ENCODE results near the gene CEMP1. TPM values are rescaled to one million over a fixed set of nuclear protein-coding genes. Genes with fewer than 3 reads are reported as not detected.

The CEMP1 gene
- total RNA-seq, 1 donor, result 0.10 TPM

DNA sequence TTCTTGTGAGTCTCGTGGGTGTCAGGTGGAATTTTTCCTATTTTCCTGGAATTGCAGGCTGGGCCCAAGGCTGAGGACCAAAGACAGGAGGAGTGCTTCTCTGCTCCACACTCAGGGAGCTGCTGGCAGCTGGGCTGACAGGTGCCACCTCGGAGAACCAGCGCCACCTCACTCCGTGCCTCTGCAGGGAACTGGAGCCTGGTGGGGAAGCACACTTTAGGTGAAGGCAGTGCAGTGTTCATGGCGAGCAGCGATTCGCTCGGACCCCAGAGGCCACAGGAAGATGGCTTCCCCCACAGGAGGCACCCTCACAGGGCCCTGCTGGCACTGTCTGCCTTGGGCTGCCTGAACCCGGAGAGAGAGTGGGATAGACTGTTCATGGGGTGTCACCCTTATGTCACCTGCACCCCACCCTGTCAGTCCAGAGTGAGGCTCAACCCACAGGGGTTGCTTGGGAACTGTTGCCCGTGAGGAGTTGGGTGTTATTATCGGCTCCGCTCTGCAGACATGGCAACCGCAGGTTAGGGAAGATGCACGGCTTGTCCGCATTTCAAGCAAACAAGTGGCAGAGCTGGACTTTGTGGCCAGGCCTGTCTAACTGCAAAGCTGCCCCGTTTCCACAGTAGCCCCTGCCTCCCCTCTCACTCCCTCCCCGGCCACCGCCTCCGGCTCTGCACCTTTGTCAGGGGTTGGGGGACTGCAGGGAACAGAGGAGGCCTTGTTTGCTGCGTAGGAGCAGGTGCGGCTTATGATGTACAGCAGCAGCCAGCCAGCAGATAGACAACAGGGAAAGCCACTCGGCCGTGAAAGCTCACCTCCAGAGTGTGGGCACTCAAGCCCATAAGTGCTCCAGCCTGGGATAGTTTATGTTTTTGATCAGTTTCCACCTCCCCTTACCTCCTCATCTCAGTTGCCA, 40.8 kb downstream of the CEMP1 start:
- Histone ChIP-seq H3K27me3 (ENCODE audit: insufficient read depth, low read length) (no peaks in the 10 kb centered on the region), H3K4me1 (ENCODE audit: insufficient read depth, low read length) (peaks cover 36% of the 10 kb centered on the region), H3K4me3 (ENCODE audit: low read length) (no peak overlapping the region), H3K9me3 (ENCODE audit: low read depth, low read length) (no peaks in the 10 kb centered on the region)

DNA sequence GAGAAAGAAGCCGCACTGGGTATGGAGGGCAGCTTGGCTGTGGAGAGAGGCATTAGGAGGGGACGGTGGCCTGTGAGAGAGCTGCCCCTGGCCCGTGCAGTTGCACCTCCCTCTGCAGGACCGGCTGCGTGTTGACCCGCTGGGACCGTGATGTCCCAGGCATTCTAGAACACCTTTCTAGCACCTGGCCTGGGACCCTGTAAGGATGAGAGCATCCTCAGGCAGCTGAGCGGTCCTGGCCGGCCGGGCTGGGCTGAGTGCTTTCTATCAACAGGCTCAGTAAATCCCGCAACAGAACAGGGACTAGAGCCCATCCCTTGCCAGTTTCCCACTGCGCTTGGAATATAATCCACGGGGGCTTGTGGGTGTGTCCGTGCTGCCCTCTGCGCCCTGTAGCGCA, 41.6 kb downstream of the CEMP1 start:
- Histone ChIP-seq H3K9me3 (ENCODE audit: low read depth, low read length) (no peaks in the 10 kb centered on the region), H3K27me3 (ENCODE audit: insufficient read depth, low read length) (no peaks in the 10 kb centered on the region), H3K4me1 (ENCODE audit: insufficient read depth, low read length) (peaks cover 35% of the 10 kb centered on the region), H3K4me3 (ENCODE audit: low read length) (no peak overlapping the region)

- Histone ChIP-seq H3K4me3 (ENCODE audit: low read length) (no peak overlapping the region), H3K9me3 (ENCODE audit: low read depth, low read length) (no peaks in the 10 kb centered on the region), H3K27me3 (ENCODE audit: insufficient read depth, low read length) (no peaks in the 10 kb centered on the region), H3K4me1 (ENCODE audit: insufficient read depth, low read length) (peaks cover 31% of the 10 kb centered on the region)
Measured at GRCh38 chr16:2487903-2488531, 43.2 kb downstream of the CEMP1 start.

GRCh38 chr16:2487517-2487842, 43.7 kb downstream of the CEMP1 start:
- H3K27me3 ChIP-seq (ENCODE audit: insufficient read depth, low read length), result no peaks in the 10 kb centered on the region

DNA sequence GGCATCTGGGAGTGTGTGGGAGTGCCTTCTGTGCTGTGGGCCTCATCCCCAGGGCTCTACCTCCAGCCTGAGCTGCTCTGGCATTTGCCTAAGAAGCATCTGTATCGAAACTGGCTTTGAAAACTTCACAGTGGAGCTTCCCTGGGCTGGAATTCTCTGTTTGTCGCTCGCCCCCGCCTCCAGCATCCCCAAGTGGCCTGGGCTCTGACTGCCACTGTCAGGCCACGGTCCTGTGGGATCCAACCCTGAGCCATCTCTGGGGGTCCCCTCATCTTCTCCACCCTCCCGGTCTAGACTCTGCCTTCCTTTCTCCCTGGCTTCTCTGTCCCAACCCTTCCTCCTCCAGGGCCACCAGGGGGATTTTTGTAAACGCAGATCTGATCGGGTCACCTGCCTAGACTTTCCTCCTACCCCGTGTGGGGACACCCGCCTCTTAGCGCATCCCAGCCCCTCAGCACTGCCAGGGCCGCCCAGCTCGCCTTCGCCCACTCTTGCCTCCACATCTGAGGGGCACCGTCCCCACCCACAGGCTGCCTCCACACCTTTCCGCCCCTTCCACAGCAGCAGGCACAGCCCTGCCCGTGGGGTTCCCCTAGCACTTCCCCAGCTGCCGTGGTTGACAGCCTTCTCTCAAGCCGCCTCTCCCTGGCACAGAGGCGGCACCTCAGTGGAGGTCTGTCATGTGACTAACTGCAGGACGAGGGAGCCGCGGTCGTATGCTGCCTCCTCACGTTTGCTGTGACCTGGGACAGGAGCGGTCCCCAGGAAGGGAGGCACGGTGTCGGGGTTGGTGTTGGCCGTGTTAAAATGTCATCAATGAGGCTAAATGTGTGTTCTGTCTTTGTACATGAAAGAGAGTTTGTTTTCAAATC, 44.3 kb downstream of the CEMP1 start:
- Histone ChIP-seq H3K4me3 (ENCODE audit: low read length) (no peak overlapping the region), H3K27me3 (ENCODE audit: insufficient read depth, low read length) (no peaks in the 10 kb centered on the region), H3K4me1 (ENCODE audit: insufficient read depth, low read length) (peaks cover 31% of the 10 kb centered on the region), H3K9me3 (ENCODE audit: low read depth, low read length) (no peaks in the 10 kb centered on the region)

More at GRCh38 chr16:2487517-2487842, 43.7 kb downstream of the CEMP1 start:
- no peak overlapping the region for H3K4me3 ChIP-seq (ENCODE audit: low read length)
- no peaks in the 10 kb centered on the region for H3K9me3 ChIP-seq (ENCODE audit: low read depth, low read length)
- H3K4me1 ChIP-seq (ENCODE audit: insufficient read depth, low read length), result peaks cover 31% of the 10 kb centered on the region

DNA sequence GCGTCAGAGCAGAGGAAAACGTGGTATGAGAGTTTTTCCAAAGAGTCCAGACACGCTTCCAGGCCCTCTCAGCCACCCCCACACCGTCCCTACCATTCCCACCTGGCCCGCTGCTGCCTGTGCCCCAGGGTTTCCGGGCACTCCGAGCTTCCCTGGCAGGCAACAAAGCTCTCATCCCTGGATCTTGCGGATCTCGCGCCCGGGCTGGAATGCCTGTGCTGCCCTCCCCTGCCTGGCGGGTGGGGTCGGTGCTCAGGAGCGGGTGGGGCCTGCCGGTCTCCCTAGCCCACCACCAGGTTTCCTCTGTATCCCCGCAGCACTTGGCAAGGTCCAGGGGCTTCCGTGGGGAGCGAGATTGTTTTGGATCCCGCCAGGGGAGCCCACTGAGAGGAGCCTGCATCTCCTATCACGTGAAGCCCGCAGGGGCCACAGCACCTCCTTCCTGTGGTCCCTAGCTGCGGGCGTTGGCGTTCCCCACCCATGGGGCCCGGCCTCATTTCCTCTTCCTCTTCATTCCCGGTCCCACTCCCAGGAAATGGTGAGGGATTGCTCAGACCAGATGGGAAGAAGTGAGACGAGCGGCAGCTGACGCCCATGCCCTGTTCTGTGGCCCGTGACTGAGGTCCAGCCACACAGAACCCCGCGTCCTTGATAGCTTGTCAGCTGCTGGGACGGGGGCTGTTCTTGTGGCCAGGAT, 45.2 kb downstream of the CEMP1 start:
- H3K4me3 ChIP-seq (ENCODE audit: low read length), result no peak overlapping the region
- no peaks in the 10 kb centered on the region for H3K27me3 ChIP-seq (ENCODE audit: insufficient read depth, low read length)
- H3K9me3 ChIP-seq (ENCODE audit: low read depth, low read length), result no peaks in the 10 kb centered on the region
- peaks cover 31% of the 10 kb centered on the region for H3K4me1 ChIP-seq (ENCODE audit: insufficient read depth, low read length)

DNA sequence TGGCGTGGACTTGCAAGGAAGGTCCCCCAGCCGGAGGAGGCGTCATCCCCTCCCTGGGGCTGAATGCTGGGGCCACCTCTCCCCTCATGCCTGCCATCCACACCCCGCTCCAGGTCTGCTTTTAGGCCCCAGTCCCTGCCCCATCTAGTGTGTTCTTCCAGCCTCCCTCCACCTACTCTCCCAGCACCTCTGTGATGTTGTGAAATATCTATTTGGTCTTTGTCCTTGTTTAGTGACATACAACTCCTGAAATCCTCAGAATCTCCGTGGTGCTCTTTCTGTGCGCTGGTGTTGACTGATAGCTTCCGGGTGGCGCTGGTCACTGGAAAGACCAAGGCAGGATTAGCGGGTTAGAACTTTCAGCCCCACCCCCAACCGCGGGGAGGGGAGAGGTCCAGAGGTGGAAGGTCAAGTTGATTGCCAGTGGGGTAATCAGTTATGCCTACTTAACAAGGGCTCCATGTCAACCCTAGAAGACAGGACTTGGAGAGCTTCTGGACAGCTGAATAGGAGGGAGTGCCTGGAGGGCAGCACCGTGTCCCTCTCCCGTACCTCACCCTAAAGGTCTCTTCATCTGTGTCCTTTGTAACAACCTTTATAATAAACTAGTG, 46.2 kb downstream of the CEMP1 start:
- Histone ChIP-seq H3K4me1 (ENCODE audit: insufficient read depth, low read length) (peaks cover 31% of the 10 kb centered on the region), H3K27me3 (ENCODE audit: insufficient read depth, low read length) (no peaks in the 10 kb centered on the region), H3K4me3 (ENCODE audit: low read length) (no peak overlapping the region), H3K9me3 (ENCODE audit: low read depth, low read length) (no peaks in the 10 kb centered on the region)

DNA sequence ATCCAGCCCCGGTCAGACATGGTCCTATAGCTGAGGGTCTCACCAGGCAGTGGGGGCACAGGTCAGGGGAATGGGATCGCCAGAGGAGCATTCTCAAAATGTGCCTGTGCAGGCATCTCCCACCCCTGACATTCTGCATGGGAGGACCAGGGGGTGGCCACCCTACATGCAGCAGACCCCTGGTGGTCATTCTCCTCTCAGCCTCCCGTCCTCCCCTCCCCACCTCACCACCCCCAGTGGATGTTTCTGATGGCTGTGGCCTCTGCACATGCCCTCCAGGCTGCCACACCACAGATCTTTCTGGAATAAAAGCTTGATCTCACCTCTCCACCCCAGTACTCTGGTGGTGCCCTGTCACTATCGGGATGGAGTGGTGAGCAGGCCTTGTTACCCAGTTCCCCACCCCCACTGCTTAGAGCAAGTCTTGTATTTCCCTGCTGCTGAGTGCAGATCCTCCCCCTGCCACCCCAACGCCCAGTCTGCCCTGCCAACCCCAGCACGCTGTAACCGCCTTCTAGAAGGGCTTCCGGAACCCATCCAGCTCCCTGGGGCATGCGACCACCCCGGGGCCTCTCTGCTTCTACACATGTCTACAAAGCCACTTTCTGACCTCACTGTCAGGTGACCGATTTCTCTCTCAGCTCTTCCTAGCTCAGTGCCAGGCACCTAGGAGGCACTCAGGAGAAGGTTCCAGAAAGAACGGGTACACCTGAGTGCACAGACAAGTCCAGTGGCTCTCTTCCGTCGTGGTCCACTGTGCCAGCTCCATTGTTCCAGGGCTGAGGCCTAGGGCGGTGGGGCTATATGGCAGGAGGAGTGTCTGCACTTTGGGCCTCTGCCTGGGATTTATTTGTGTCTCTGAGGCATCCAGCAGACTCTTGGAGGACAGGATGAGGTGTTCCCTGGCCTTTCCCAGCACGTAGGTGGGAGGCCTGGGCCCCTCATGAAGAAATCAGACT, 47.0 kb downstream of the CEMP1 start:
- Histone ChIP-seq H3K4me3 (ENCODE audit: low read length) (no peak overlapping the region), H3K27me3 (ENCODE audit: insufficient read depth, low read length) (no peaks in the 10 kb centered on the region), H3K9me3 (ENCODE audit: low read depth, low read length) (no peaks in the 10 kb centered on the region), H3K4me1 (ENCODE audit: insufficient read depth, low read length) (peaks cover 31% of the 10 kb centered on the region)

DNA sequence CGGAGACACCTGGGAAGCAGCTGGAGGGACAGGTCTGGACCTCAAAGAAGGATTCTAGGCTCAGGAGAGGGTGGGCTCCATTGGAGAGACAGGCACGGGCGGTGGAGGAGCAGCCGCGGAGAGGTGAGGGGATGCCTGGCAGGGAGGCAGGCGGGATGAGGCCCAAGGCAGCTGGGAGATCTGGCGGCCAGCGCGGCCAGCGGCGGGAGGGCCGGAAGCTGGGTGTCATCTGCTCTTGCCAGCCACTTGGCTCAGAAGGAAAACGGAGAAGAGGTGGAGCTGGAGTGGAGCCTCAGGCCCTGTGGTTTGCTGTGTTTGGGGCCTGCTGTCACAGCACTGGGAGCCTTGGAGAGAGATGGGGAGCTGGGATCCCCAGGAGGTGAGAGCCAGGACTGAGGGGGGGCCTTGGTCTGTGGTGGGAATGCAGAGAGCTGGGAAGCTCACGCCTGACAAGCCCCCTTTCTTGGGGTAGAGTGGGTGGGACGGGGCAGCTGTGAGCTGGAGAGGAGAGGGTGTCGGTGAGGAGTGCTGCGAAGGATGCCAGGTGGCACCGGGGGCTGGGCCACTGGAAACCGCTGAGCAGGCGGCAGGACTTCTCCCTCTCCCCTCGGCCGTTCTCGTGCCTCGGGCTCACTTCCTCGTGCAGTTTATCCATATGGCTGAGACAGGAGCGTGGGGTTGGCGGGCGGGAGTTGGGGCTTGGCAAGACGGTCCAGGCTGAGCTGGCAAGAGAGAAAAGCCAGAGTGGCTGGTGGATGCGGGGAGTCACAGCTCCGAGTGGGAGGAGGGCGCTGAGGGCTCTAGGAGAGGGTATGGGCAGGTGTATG, 48.3 kb downstream of the CEMP1 start:
- no peaks in the 10 kb centered on the region for H3K27me3 ChIP-seq (ENCODE audit: insufficient read depth, low read length)
- H3K4me3 ChIP-seq (ENCODE audit: low read length), result no peak overlapping the region
- no peaks in the 10 kb centered on the region for H3K9me3 ChIP-seq (ENCODE audit: low read depth, low read length)
- H3K4me1 ChIP-seq (ENCODE audit: insufficient read depth, low read length), result peaks cover 24% of the 10 kb centered on the region

- Histone ChIP-seq H3K9me3 (ENCODE audit: low read depth, low read length) (no peaks in the 10 kb centered on the region), H3K4me3 (ENCODE audit: low read length) (no peak overlapping the region), H3K27me3 (ENCODE audit: insufficient read depth, low read length) (no peaks in the 10 kb centered on the region), H3K4me1 (ENCODE audit: insufficient read depth, low read length) (peaks cover 17% of the 10 kb centered on the region)
Measured at GRCh38 chr16:2482249-2482648, 49.0 kb downstream of the CEMP1 start.

GRCh38 chr16:2481676-2482075, 49.5 kb downstream of the CEMP1 start:
- no peak overlapping the region for H3K4me3 ChIP-seq (ENCODE audit: low read length)
- no peaks in the 10 kb centered on the region for H3K9me3 ChIP-seq (ENCODE audit: low read depth, low read length)
- H3K27me3 ChIP-seq (ENCODE audit: insufficient read depth, low read length), result no peaks in the 10 kb centered on the region
- H3K4me1 ChIP-seq (ENCODE audit: insufficient read depth, low read length), result peaks cover 11% of the 10 kb centered on the region

DNA sequence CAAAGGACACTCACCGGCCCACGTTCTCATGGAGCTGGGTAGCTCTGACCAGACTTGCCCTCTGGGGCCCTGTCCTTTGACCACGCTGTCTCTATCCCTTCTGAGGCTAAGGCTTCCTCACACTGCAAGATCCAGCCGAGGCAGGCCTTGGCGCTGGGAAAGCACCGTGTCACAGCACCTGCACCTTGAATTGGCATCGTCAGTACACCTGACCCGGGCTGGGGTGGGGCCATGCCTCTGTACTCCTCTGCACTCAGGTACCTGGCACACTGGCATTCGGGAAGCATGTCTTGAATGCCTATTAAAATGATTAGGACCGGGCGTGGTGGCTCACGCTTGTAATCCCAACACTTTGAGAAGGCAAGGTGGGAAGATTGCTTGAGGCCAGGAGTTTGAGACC, 50.3 kb downstream of the CEMP1 start:
- Histone ChIP-seq H3K27me3 (ENCODE audit: insufficient read depth, low read length) (no peaks in the 10 kb centered on the region), H3K4me1 (ENCODE audit: insufficient read depth, low read length) (peaks cover 7% of the 10 kb centered on the region), H3K9me3 (ENCODE audit: low read depth, low read length) (no peaks in the 10 kb centered on the region), H3K4me3 (ENCODE audit: low read length) (no peak overlapping the region)
